Lower lobe of right lung (tissue), 2 donors: ENCODE results near the gene C1orf210. TPM values are rescaled to one million over a fixed set of nuclear protein-coding genes. Genes with fewer than 3 reads are reported as not detected.

Source experiments
- ATAC-seq, 2 donors: fragments of 200-7000 bp; cut with Tn5 transposase; one replicate each; pipeline ENCODE4 v1.9.1; 2020 to 2022; ENCODE audit warnings: mild to moderate bottlenecking in 2 of 2, moderate library complexity in 2 of 2
- DNase-seq: peaks from one replicate; pipeline ENCODE4 v3.0.0-alpha.2; 2020
- H3K27ac ChIP-seq: fragments of 200-600 bp; one replicate; pipeline ENCODE4 v1.8.0; 2022
- H3K27me3 ChIP-seq: fragments of 200-600 bp; one replicate; pipeline ENCODE4 v1.8.0; 2022; ENCODE audit warnings: low read depth
- H3K36me3 ChIP-seq: fragments of 200-600 bp; one replicate; pipeline ENCODE4 v1.8.0; 2022; ENCODE audit warnings: mild to moderate bottlenecking
- H3K4me1 ChIP-seq: fragments of 200-600 bp; one replicate; pipeline ENCODE4 v1.8.0; 2022
- H3K4me3 ChIP-seq: fragments of 200-600 bp; one replicate; pipeline ENCODE4 v1.8.0; 2022; ENCODE audit warnings: mild to moderate bottlenecking
- H3K9me3 ChIP-seq: fragments of 200-600 bp; one replicate; pipeline ENCODE4 v1.8.0; 2022
- intact Hi-C: fragments of 100-400 bp; cut with DNase I; formaldehyde crosslinking; loops from one replicate; pipeline ENCODE4 v1.11.0; 2022
- total RNA-seq: library from RNA; stranded (reverse); fragmentation: NEBNext Ultra II Directional; extraction: Animal tissue kit (Norgen Biotek cat#: 25700); gene quantifications from one replicate; pipeline ENCODE4 v1.2.1, GENCODE V29; 2021
- TF ChIP-seq, protein P1 (sequence below): fragments of 200-600 bp; IDR thresholded peaks from one replicate; pipeline ENCODE4 v1.8.0; 2022; ENCODE audit warnings: antibody characterized with exemption, mild to moderate bottlenecking
- donor health status: DM: no; HTN: yes; CAD: no; lungs with severe emphysema.

Gene C1orf210
- total RNA-seq, 1 donor from 2014 or later, result 19.1 TPM

DNA sequence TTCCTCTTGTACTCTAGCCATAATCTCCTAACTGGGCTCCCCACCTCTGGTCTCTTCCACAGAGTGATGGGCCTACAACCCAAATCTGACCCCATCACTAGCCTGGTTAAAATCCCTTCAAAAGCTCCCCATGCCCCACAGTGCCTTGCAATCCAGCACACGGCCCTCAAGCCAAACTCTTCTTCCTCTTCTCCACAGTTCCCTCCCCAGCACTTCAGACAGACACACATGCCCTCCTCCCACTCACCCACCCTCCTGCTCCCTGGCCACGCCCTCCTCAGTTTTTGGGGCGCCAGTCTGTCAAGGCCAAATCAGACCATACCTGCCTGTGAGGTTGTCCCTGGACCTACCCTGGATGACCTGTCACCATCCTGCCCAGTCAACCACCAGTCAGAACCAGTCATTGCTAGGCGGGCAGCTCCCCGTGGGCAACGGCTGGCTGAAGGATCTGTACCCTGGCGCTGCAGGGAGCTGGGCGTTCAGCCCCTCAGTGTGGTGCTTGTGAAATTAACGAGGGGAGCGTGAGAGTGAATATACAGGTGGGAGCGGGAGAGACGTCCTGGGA, 753 bp downstream of the C1orf210 start:
- TF ChIP-seq, protein P1, sequence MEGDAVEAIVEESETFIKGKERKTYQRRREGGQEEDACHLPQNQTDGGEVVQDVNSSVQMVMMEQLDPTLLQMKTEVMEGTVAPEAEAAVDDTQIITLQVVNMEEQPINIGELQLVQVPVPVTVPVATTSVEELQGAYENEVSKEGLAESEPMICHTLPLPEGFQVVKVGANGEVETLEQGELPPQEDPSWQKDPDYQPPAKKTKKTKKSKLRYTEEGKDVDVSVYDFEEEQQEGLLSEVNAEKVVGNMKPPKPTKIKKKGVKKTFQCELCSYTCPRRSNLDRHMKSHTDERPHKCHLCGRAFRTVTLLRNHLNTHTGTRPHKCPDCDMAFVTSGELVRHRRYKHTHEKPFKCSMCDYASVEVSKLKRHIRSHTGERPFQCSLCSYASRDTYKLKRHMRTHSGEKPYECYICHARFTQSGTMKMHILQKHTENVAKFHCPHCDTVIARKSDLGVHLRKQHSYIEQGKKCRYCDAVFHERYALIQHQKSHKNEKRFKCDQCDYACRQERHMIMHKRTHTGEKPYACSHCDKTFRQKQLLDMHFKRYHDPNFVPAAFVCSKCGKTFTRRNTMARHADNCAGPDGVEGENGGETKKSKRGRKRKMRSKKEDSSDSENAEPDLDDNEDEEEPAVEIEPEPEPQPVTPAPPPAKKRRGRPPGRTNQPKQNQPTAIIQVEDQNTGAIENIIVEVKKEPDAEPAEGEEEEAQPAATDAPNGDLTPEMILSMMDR, result no peak
- ATAC-seq (peak; percentile 8 to 45), DNase-seq (peak; percentile 24)
- Histone ChIP-seq H3K36me3 (no peaks in the 10 kb centered on the region), H3K27me3 (no peaks in the 10 kb centered on the region), H3K9me3 (no peaks in the 10 kb centered on the region), H3K27ac (no peak overlapping the region), H3K4me1 (no peaks in the 10 kb centered on the region), H3K4me3 (peak overlapping the region; percentile 47)
- intact Hi-C loops, result no loop called here

DNA sequence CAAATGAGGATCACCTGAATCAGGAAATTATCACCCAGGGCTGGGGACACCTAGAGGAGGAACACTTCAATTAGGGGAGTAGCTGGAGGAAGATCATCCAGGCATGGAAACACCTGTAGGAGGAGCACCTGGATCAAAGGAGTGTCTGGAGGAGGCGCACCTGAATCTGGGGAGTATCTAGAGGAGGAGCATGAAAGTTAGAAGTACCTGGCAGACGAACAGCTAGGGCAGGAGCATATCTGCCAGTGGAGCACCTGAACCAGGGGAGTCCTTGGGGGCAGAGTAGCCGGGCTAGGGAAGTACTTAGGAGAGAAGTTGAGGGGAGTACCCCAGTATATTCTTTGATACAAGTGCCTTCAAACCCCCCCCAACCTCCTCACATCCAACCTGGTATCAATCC, 1.3 kb downstream of the C1orf210 start:
- Histone ChIP-seq H3K4me3 (peak overlapping the region; percentile 47), H3K36me3 (no peaks in the 10 kb centered on the region), H3K27me3 (no peaks in the 10 kb centered on the region), H3K27ac (no peak overlapping the region), H3K9me3 (no peaks in the 10 kb centered on the region), H3K4me1 (no peaks in the 10 kb centered on the region)
- intact Hi-C loops, result no loop called here
- ATAC-seq (no peak), DNase-seq (no peak)
- TF ChIP-seq, protein P1, result no peak

GRCh38 chr1:43282220-43283195, 2.9 kb downstream of the C1orf210 start:
- TF ChIP-seq, protein P1, result no peak
- Histone ChIP-seq H3K4me3 (no peak overlapping the region), H3K27ac (peak overlapping the region; percentile 38), H3K9me3 (no peaks in the 10 kb centered on the region), H3K4me1 (no peaks in the 10 kb centered on the region), H3K27me3 (no peaks in the 10 kb centered on the region), H3K36me3 (no peaks in the 10 kb centered on the region)
- peak; percentile 4 to 39 for ATAC-seq
- no peak for DNase-seq
- intact Hi-C loops, result no loop called here

- intact Hi-C loops, result no loop called here
- H3K27ac ChIP-seq, result no peak overlapping the region
- H3K4me1 ChIP-seq, result no peaks in the 10 kb centered on the region
- no peaks in the 10 kb centered on the region for H3K9me3 ChIP-seq
- no peak for DNase-seq
- TF ChIP-seq, protein P1, result no peak
- H3K4me3 ChIP-seq, result no peak overlapping the region
- no peaks in the 10 kb centered on the region for H3K27me3 ChIP-seq
- no peaks in the 10 kb centered on the region for H3K36me3 ChIP-seq
- ATAC-seq, result no peak
Measured at GRCh38 chr1:43280692-43281091, 4.7 kb downstream of the C1orf210 start.

DNA sequence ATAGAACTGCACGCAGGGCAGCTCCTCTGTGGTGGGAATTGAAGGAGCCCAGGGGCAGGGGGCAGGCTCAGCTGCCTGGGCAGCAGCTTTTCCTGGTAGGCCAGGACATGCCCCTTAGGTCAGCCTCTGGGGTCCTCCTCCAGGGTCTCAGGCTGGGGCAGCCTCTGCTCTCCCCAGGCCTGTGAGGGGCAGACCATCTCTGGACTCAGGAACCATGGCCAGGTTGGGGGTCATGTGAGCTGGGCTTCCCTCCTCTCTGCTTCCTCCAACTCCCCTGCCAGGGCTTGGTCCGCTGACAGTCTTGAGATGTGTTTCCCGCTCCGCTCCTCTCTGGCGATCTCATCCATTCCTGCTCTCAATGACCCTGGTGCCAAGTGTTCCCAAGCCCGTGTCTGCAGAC, 5.7 kb downstream of the C1orf210 start:
- Histone ChIP-seq H3K9me3 (no peaks in the 10 kb centered on the region), H3K27ac (no peak overlapping the region), H3K27me3 (no peaks in the 10 kb centered on the region), H3K4me1 (no peaks in the 10 kb centered on the region), H3K36me3 (no peaks in the 10 kb centered on the region), H3K4me3 (no peak overlapping the region)
- DNase-seq, result no peak
- no peak for ATAC-seq
- TF ChIP-seq, protein P1, result no peak
- intact Hi-C loops, result no loop called here
